ENCODE measurements around the gene ACOT7. TPM values are rescaled to one million over a fixed set of nuclear protein-coding genes. Genes with fewer than 3 reads are reported as not detected.

The ACOT7 gene
- total RNA-seq, 1 experiment from 2014 or later: 33.9 TPM

- no peak for DNase-seq (ENCODE audit: low spot score)
These were observed 30.5 kb upstream of the ACOT7 start for GRCh38 chr1:6424000-6424565.

- DNase-seq (ENCODE audit: low spot score): peak; percentile 82
These were observed 29.9 kb upstream of the ACOT7 start for GRCh38 chr1:6423321-6423999.

DNA sequence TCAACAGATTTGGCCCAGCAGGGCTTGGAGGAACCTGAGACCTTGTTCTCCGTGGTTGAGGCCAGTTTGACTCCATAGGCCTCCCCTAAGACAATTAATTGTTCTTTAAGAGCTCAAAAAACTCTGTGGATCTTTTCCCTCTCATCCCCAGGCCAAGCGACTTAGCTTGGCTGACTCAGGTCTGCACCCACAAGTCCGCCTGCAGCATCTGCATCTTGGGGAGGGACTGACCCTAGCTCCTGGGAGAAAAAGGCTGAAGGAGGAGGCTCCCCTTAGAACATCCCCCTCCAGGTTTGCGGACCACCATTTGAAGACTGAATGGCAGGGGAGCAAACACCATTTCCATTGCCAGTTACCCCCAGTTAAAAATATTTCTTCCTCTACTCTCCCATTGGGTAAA lies 27.7 kb upstream of the ACOT7 start:
- no peak for DNase-seq (ENCODE audit: low spot score)

- DNase-seq (ENCODE audit: low spot score): no peak
These were observed 27.0 kb upstream of the ACOT7 start for GRCh38 chr1:6420454-6421042.

- no peak for DNase-seq (ENCODE audit: low spot score)
These were observed 26.4 kb upstream of the ACOT7 start, which contains the start of gene HES2 for GRCh38 chr1:6419804-6420453. HES2 (minus strand) TSS chr1:6419919; CDS start chr1:6419820, 99 bp downstream.

- no peak for DNase-seq (ENCODE audit: low spot score)
These were observed 25.8 kb upstream of the ACOT7 start for GRCh38 chr1:6419397-6419803.

DNA sequence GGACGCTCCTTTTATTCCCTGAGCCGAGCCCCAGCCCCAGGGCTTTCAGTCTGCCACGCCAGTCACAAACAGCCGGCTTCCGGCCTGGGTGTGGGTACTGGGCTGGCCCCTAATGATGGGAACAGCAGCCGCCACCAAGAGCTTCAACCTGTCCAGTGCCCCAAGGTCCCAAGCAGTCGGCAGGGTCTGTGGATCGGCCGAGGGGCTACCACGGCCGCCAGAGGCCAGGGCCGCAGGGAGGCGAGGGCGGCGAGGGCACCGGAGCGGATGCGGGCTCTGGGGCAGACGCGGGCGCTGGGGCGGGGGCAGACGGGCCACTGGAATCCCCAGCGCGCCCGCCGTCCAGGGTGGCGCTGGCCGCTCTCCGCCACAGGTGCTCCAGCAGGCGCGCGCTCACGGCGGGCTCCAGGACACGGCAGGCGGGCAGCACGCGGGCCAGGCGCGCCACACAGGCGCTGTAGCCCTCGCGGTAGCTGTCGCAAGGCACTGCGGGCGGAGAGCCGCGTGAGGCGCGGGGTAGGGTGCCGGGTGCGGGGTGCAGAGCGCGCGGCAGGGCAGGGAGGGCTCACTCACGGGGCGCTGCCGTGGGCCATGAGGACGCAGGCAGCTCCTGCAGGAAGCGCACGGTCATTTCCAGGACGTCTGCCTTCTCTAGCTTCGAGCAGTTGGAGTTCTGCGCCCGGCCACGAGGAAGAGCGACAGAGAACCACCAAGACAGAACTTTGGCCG lies 25.3 kb upstream of the ACOT7 start:
- DNase-seq (ENCODE audit: low spot score): no peak

GRCh38 chr1:6417961-6418667 lies 24.5 kb upstream of the ACOT7 start:
- DNase-seq (ENCODE audit: low spot score): no peak

DNA sequence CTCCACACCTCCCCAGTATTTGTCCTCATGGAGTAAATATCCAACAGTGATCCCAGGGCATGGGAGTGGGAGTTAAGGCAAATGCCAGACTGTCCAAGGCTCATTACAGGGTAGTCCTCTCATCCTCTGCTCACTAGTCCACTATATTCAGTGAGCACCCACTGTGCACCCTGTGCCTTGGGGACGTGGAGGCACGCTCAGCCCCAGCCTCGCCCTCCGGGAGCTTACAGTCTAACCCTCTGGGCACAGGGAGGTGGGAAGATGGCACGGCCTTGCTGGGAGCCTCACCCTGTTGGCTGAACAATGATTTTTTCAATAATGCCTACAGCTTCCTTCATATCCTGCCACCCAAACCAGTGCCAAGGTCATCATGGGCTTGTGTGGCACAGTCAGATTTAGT lies 23.3 kb upstream of the ACOT7 start:
- no peak for DNase-seq (ENCODE audit: low spot score)

- DNase-seq (ENCODE audit: low spot score): no peak
These were observed 22.7 kb upstream of the ACOT7 start for GRCh38 chr1:6416295-6416656.

DNA sequence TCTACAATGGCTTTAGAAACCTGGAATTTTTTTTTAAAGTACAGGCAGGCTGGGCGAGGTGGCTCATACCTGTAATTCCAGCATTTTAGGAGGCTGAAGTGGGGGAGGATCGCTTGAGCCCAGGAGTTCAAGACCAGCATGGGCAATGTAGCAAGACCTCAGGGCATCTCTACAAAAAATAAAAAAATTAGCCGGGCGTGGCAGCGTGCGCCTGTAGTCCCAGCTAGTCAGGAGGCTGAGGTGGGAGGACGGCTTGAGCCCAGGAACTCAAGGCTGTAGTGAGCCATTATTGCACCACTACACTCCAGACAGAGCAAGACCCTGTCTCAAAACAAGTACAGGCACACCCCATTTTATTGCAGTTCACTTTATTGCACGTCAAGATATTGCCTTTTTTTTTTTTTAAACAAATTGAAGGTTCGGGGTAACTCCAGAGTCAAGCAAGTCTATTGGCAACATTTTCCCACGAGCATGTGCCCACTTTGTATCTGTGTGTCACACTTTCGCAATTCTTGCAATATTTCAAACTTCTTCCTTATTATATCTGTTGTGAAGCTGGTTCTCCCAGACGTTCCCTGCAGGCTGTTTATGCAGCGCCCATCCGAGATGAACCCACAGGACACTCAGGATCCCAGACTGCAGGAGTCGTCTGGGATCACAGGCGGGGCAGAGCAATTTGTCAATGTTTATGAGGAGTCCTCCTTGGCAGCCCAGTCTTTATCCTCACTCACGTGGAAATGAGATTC lies 21.5 kb upstream of the ACOT7 start:
- DNase-seq (ENCODE audit: low spot score): no peak

DNA sequence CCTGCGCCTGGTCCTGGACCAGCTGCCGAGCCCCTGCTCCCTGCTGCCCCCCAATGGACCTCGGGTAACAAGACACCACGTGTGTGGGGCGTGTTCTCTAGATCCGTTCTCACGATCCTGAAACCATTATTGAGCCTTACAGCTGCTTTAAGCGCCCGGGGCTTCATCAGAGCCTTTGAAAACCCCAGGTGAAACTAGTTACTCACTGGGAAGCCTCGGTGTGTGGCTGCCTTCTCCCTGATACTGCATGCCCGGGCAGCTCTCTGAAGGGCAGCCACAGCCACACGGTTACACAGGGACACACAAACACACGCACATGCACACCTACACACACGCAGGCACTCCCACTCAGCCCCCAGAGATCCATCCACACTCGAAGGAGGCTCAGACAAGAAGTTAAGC lies 20.9 kb upstream of the ACOT7 start:
- peak; percentile 47 for DNase-seq (ENCODE audit: low spot score)

GRCh38 chr1:6412896-6413295 lies 19.3 kb upstream of the ACOT7 start:
- no peak for DNase-seq (ENCODE audit: low spot score)

GRCh38 chr1:6410248-6410893 lies 16.8 kb upstream of the ACOT7 start:
- DNase-seq (ENCODE audit: low spot score): no peak

GRCh38 chr1:6409733-6410132 lies 16.2 kb upstream of the ACOT7 start:
- no peak for DNase-seq (ENCODE audit: low spot score)

- DNase-seq (ENCODE audit: low spot score): no peak
These were observed 15.5 kb upstream of the ACOT7 start for GRCh38 chr1:6409053-6409452.

DNA sequence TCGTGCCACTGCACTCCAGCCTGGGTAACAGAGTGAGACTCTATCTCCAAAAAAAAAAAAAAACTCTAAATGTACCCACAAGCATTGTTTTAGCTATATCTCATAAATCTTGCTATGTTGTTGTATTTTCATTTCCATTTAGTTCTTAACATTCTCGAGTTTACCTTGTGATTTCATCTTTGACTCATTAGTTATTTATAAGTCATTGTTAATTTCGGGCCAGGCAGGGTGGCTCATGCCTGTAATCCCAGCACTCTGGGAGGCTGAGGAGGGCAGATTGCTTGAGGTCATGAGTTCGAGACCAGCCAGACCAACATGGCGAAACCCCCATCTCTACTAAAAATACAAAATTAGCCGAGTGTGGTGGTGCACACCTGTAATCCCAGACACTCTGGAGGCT lies 14.5 kb upstream of the ACOT7 start:
- no peak for DNase-seq (ENCODE audit: low spot score)

DNA sequence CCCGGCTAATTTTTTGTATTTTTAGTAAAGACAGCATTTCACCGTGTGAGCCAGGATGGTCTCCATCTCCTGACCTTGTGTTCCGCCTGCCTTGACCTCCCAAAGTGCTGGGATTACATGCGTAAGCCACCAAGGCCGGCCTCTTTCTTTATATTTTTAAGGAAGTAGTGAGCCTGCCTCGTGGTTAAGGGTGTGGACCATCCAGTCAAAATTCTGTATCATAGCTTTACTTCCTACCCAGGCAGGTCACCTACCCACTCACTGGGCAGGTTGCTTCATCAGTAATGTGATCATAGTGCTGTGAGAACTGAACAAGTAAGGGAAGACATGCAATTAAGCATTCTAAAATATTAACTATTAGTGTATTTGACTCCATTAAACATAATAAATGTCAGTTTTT lies 8.1 kb upstream of the ACOT7 start:
- DNase-seq (ENCODE audit: low spot score): no peak

DNA sequence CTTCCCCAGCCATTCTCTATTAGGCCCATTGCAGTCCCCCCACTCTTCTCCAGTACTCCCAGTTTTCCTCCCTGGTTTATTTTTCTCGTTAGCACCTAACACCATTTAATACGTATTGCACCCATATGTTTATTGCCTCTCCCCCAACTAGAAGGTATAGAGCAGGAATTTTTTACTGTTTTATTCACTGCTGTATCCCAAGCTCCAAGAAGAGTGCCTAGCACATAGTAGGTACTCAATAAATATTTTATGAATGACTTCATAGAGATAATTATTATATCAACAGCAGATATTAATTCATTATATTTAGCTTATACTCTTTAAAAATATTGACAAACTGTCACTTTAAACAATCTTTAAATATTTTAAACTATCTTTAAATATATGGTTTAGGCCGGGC lies 5.7 kb upstream of the ACOT7 start:
- DNase-seq (ENCODE audit: low spot score): no peak

DNA sequence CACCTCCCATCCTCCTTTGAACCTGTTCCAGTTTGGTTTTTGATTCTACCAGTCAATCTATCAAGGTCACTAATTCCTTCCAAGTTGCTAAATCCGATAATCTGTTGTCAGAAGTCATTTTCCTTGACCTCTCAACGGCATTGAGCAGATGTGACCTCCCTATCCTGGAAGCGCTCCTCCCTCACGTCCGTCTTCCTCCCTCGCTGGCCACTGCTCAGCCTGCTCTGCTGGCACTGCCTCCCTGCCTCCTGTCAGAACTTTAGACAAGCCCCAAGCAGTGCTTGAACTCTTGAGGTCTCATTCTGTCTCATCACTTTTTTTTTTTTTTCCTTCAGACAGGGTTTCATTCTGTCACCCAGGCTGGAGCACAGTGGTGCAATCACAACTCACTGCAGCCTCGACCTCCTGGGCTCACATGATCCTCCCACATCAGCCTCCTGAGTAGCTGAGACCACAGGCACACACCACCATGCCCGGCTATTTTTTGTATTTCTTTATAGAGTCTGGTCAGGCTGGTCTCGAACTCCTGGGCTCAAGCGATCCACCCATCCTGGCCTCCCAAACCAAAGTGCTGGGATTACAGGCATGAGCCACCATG lies 4.4 kb upstream of the ACOT7 start:
- no peak for DNase-seq (ENCODE audit: low spot score)

Data from HT-29 (cell line).